Liver (tissue), 9 donors: ENCODE measurements around the gene CCDC158. TPM values are rescaled to one million over a fixed set of nuclear protein-coding genes. Genes with fewer than 3 reads are reported as not detected.
"Not testable (repeated sequence)": the region's sequence is repeated elsewhere in the genome, so short reads cannot be mapped to it uniquely, and the experiment has no call there.

Source experiments
- DNase-seq: peaks from one replicate; pipeline ENCODE4 v3.0.0-alpha.2; 2017; ENCODE audit warnings: low spot score
- H3K27ac ChIP-seq, 2 donors: one replicate each; pipeline ENCODE4 v1.7.0; 2013; ENCODE audit warnings: inconsistent platforms in 2 of 2, low read length in 2 of 2, control low read depth in 1 of 2, low read depth in 1 of 2, mild to moderate bottlenecking in 1 of 2
- H3K27me3 ChIP-seq, 4 donors: one replicate each; pipeline versions ENCODE4 v1.6.1 to v1.7.0; 2013; ENCODE audit warnings: low read length in 3 of 4, inconsistent platforms in 1 of 4, mild to moderate bottlenecking in 1 of 4, moderate library complexity in 1 of 4; ENCODE audit not compliant: control insufficient read depth in 4 of 4, insufficient read depth in 4 of 4
- H3K36me3 ChIP-seq, 4 donors: one replicate each; pipeline versions ENCODE4 v1.6.1 to v1.7.0; 2013; ENCODE audit warnings: low read length in 3 of 4, mild to moderate bottlenecking in 3 of 4, low read depth in 1 of 4, moderate library complexity in 1 of 4; ENCODE audit not compliant: control insufficient read depth in 4 of 4, insufficient read depth in 3 of 4
- H3K4me1 ChIP-seq, 4 donors: one replicate each; pipeline versions ENCODE4 v1.6.1 to v1.7.0; 2013; ENCODE audit warnings: low read length in 3 of 4, mild to moderate bottlenecking in 3 of 4, moderate library complexity in 1 of 4; ENCODE audit not compliant: control insufficient read depth in 4 of 4, insufficient read depth in 4 of 4
- H3K4me3 ChIP-seq, 3 donors: one replicate each; pipeline versions ENCODE4 v1.6.1 to v1.7.0; 2013; ENCODE audit warnings: low read length in 3 of 3, control low read depth in 1 of 3, low read depth in 1 of 3, mild to moderate bottlenecking in 1 of 3
- H3K9ac ChIP-seq, 2 donors: one replicate each; pipeline ENCODE4 v1.7.0; 2013; ENCODE audit warnings: low read length in 2 of 2, mild to moderate bottlenecking in 2 of 2, moderate library complexity in 2 of 2, control low read depth in 1 of 2, low read depth in 1 of 2
- H3K9me3 ChIP-seq, 4 donors: one replicate each; pipeline versions ENCODE4 v1.6.1 to v1.7.0; 2013; ENCODE audit warnings: low read length in 3 of 4; ENCODE audit not compliant: control insufficient read depth in 4 of 4
- CTCF ChIP-seq: fragments of 150-350 bp; IDR thresholded peaks from 2 replicates; pipeline ENCODE4 v1.5.1; 2017; ENCODE audit warnings: improper control_type of control experiment, low read depth, low read length; ENCODE audit not compliant: missing input control
- EGR1 ChIP-seq, 2 donors: IDR thresholded peaks; 2 replicates each; pipeline ENCODE4 v1.6.1; 2016 to 2018; ENCODE audit warnings: antibody characterized with exemption in 2 of 2, low read depth in 2 of 2
- FOXA2 ChIP-seq: IDR thresholded peaks from 2 replicates; pipeline ENCODE4 v1.6.1; 2016; ENCODE audit warnings: antibody characterized with exemption
- GABPA ChIP-seq, 2 donors: IDR thresholded peaks in 1 of 2; conservative IDR thresholded peaks in 1 of 2; 2 replicates each; pipeline ENCODE4 v1.6.1; 2016; ENCODE audit warnings: antibody characterized with exemption in 2 of 2, mild to moderate bottlenecking in 1 of 2, moderate library complexity in 1 of 2
- HNF4A ChIP-seq, 2 donors: conservative IDR thresholded peaks; 2 replicates each; pipeline ENCODE4 v1.6.1; 2016; ENCODE audit warnings: antibody characterized with exemption in 2 of 2, mild to moderate bottlenecking in 2 of 2
- HNF4G ChIP-seq: IDR thresholded peaks from 2 replicates; pipeline ENCODE4 v1.6.1; 2016; ENCODE audit warnings: antibody characterized with exemption
- JUND ChIP-seq, 2 donors: IDR thresholded peaks; 2 replicates each; pipeline ENCODE4 v1.6.1; 2016; ENCODE audit warnings: antibody characterized with exemption in 2 of 2
- RAD21 ChIP-seq, 2 donors: IDR thresholded peaks; 2 replicates each; pipeline ENCODE4 v1.6.1; 2016; ENCODE audit warnings: antibody characterized with exemption in 2 of 2, mild to moderate bottlenecking in 2 of 2
- REST ChIP-seq: IDR thresholded peaks from 2 replicates; pipeline ENCODE4 v1.6.1; 2016; ENCODE audit warnings: antibody characterized with exemption, mild to moderate bottlenecking
- RXRA ChIP-seq, 2 donors: IDR thresholded peaks; 2 replicates each; pipeline ENCODE4 v1.6.1; 2017 to 2018; ENCODE audit warnings: antibody characterized with exemption in 2 of 2, mild to moderate bottlenecking in 1 of 2
- SP1 ChIP-seq: IDR thresholded peaks from 2 replicates; pipeline ENCODE4 v1.6.1; 2018; ENCODE audit warnings: antibody characterized with exemption, mild to moderate bottlenecking
- YY1 ChIP-seq: IDR thresholded peaks from 2 replicates; pipeline ENCODE4 v1.6.1; 2016; ENCODE audit warnings: antibody characterized with exemption, mild to moderate bottlenecking
- ZBTB33 ChIP-seq: IDR thresholded peaks from 2 replicates; pipeline ENCODE4 v1.6.1; 2016; ENCODE audit warnings: antibody characterized with exemption
- WGBS: extraction: QIAGEN DNeasy Blood & Tissue Kit; methylation state at CpG from one replicate; pipeline ENCODE4 v1.1.7; 2013; 5-methylcytosine and 5-hydroxymethylcytosine counted together
- polyA plus RNA-seq, 2 donors: library from polyadenylated mRNA; stranded (reverse) in 1 of 2; unstranded in 1 of 2; fragments of 200-250 nt in 1 of 2; fragments of >200 nt in 1 of 2; fragmentation: Nextera tagmentation in 1 of 2; extraction: Ambion mirVana in 1 of 2; gene quantifications; one replicate each; pipeline versions ENCODE4 v1.2.1 to v1.2.3, GENCODE V29; 2013 to 2015
- total RNA-seq, 2 donors: library from RNA; depleted of rRNA; stranded (reverse); fragments of >200 nt; gene quantifications; one replicate each; pipeline ENCODE4 v1.2.3, GENCODE V29; 2014
- TF ChIP-seq, protein P1 (sequence below): IDR thresholded peaks from 2 replicates; pipeline ENCODE4 v1.6.1; 2016; ENCODE audit warnings: antibody characterized with exemption
- TF ChIP-seq, protein P2 (sequence below): IDR thresholded peaks from 2 replicates; pipeline ENCODE4 v1.6.1; 2016; ENCODE audit warnings: antibody characterized with exemption
- donor health status: healthy.
- donor health status: healthy.
- donor health status: healthy.
- donor health status: healthy.
- donor health status: healthy.

Gene CCDC158
- total and polyA plus RNA-seq, 4 donors, result 0.28 to 4.0 (median 1.1) TPM

- not testable (repeated sequence) for H3K9me3 ChIP-seq, H3K27me3 ChIP-seq, H3K36me3 ChIP-seq, H3K9ac ChIP-seq, H3K4me3 ChIP-seq, DNase-seq
- WGBS, result 42% methylated on average over 6 of the region's 6 CpGs
- peak; percentile 12 for TF ChIP-seq REST
- peak; percentile 39 for TF ChIP-seq SP1
- TF ChIP-seq EGR1 (IDR thresholded peaks at IDR 0.05; ENCODE audit: low read depth in 2 of 2), result peak in 1 of 2 donors; percentile 28
- TF ChIP-seq HNF4A (conservative IDR thresholded peaks at IDR 0.05), result peak in 1 of 2 donors; percentile 32
- TF ChIP-seq RAD21 (IDR thresholded peaks at IDR 0.05), result peak in 1 of 2 donors; percentile 41
- TF ChIP-seq, protein P1, sequence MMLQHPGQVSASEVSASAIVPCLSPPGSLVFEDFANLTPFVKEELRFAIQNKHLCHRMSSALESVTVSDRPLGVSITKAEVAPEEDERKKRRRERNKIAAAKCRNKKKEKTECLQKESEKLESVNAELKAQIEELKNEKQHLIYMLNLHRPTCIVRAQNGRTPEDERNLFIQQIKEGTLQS, result peak; percentile 20
- TF ChIP-seq, protein P2, sequence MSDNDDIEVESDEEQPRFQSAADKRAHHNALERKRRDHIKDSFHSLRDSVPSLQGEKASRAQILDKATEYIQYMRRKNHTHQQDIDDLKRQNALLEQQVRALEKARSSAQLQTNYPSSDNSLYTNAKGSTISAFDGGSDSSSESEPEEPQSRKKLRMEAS, result peak; percentile 23
- Histone ChIP-seq H3K4me1 (peaks cover 6 to 41% (median 34%) of the 10 kb centered on the region in 4 donors), H3K27ac (peak overlapping the region in 1 of 2 donors; percentile 69)
Measured at GRCh38 chr4:76281594-76281993, 139.3 kb downstream of the CCDC158 start.

GRCh38 chr4:76280488-76281441 is 140.2 kb downstream of the CCDC158 start:
- no peak overlapping the region for H3K9ac ChIP-seq
- 53% methylated on average over 6 of the region's 6 CpGs for WGBS

More at GRCh38 chr4:76280488-76281441, 140.2 kb downstream of the CCDC158 start:
- H3K9me3 ChIP-seq, result no peaks in the 10 kb centered on the region
- no peak overlapping the region for H3K4me3 ChIP-seq
- H3K4me1 ChIP-seq, result peaks cover 8 to 48% (median 39%) of the 10 kb centered on the region in 4 donors
- DNase-seq, result no peak
- TF ChIP-seq CTCF (no peak), SP1 (no peak), HNF4A (conservative IDR thresholded peaks at IDR 0.05) (peak; percentile 2 to 47), RAD21 (IDR thresholded peaks at IDR 0.05) (no peak), JUND (IDR thresholded peaks at IDR 0.05) (no peak), YY1 (no peak), REST (no peak), HNF4G (no peak), RXRA (IDR thresholded peaks at IDR 0.05) (peak; percentile 37 to 61), FOXA2 (no peak), EGR1 (IDR thresholded peaks at IDR 0.05; ENCODE audit: low read depth in 2 of 2) (no peak), GABPA (IDR thresholded peaks at IDR 0.05 in 1 of 2, conservative IDR thresholded peaks at IDR 0.05 in 1 of 2) (no peak), ZBTB33 (no peak)
- TF ChIP-seq, protein P2, result no peak
- TF ChIP-seq, protein P1, result no peak
- H3K27ac ChIP-seq, result peak overlapping the region; percentile 25 to 69
- no peaks in the 10 kb centered on the region for H3K27me3 ChIP-seq
- no peaks in the 10 kb centered on the region for H3K36me3 ChIP-seq
